ENCODE data around the gene TLL2. TPM values are rescaled to one million over a fixed set of nuclear protein-coding genes. Genes with fewer than 3 reads are reported as not detected.

Gene TLL2
- total RNA-seq, 1 experiment from 2014 or later: 9.1 TPM

DNA sequence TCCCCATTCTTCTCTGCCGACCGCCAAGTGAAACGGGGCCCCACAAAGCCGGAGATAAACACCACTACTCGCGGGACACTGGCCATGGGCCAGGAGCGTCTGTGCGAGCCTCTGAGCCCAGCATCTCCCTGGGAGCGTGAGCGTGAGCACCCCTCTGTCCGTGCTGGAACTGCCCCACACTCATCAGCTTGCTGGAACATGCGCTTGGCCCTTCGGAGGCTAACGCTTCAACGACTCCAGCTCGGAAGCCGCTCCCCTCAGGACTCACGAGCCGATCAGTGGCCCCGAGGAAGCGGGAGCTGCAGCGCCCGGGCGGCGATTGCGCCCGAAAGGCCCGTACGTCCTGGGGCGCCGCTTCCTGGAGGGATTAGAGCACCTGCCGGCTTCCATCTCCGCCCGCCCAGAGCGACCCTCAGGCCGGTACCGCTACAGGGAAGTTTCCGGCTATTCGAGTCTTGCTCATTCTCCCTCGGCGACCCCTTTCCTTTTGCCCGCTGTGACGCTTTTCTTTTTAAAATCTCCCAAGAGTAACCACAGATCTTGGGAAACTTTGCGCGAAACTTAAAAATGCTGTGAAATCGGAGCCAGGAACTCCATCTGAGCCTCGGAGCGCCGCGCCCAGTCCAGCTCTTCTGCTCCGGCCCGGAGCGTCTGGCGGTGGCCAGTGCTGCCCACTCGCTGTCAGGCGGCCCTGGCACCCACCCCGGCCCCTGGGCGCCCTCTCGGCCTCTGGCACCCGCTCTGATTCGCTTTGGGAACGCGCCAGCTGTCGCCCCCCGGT lies 1.0 kb downstream of the TLL2 start (continued):
- TF ChIP-seq, protein P1, sequence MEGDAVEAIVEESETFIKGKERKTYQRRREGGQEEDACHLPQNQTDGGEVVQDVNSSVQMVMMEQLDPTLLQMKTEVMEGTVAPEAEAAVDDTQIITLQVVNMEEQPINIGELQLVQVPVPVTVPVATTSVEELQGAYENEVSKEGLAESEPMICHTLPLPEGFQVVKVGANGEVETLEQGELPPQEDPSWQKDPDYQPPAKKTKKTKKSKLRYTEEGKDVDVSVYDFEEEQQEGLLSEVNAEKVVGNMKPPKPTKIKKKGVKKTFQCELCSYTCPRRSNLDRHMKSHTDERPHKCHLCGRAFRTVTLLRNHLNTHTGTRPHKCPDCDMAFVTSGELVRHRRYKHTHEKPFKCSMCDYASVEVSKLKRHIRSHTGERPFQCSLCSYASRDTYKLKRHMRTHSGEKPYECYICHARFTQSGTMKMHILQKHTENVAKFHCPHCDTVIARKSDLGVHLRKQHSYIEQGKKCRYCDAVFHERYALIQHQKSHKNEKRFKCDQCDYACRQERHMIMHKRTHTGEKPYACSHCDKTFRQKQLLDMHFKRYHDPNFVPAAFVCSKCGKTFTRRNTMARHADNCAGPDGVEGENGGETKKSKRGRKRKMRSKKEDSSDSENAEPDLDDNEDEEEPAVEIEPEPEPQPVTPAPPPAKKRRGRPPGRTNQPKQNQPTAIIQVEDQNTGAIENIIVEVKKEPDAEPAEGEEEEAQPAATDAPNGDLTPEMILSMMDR (IDR thresholded peaks at IDR 0.05): no peak
- TF ChIP-seq NR2C2 (CRISPR knock-in tag; IDR thresholded peaks at IDR 0.05) (no peak), ZNF232 (CRISPR knock-in tag; IDR thresholded peaks at IDR 0.05) (no peak), RORB (CRISPR knock-in tag; IDR thresholded peaks at IDR 0.05) (no peak), ZNF219 (CRISPR knock-in tag; IDR thresholded peaks at IDR 0.05; ENCODE audit: borderline replicate concordance) (0 out of 2 replicates have a peak, but pooled peaks have one; percentile 52), NR1H2 (CRISPR knock-in tag; IDR thresholded peaks at IDR 0.05) (no peak), CREB1 (CRISPR knock-in tag; IDR thresholded peaks at IDR 0.05) (no peak), MYBL2 (CRISPR knock-in tag; IDR thresholded peaks at IDR 0.05) (no peak), ESRRA (CRISPR knock-in tag; IDR thresholded peaks at IDR 0.05; ENCODE audit: borderline replicate concordance) (peak; percentile 16; the same call in 1 of the 2 replicates), ZNF121 (CRISPR knock-in tag; IDR thresholded peaks at IDR 0.05) (no peak), TEAD1 (CRISPR knock-in tag; IDR thresholded peaks at IDR 0.05) (0 out of 2 replicates have a peak, but pooled peaks have one; percentile 25), SOX15 (CRISPR knock-in tag; IDR thresholded peaks at IDR 0.05) (no peak), FOXP1 (CRISPR knock-in tag; IDR thresholded peaks at IDR 0.05; ENCODE audit: borderline replicate concordance) (no peak), ATF1 (CRISPR knock-in tag; IDR thresholded peaks at IDR 0.05) (peak; percentile 67; the same call in 1 of the 2 replicates), EMX1 (CRISPR knock-in tag; IDR thresholded peaks at IDR 0.05) (no peak), ZBTB21 (CRISPR knock-in tag; IDR thresholded peaks at IDR 0.05; ENCODE audit: borderline replicate concordance) (0 out of 2 replicates have a peak, but pooled peaks have one; percentile 15), GTF2I (CRISPR knock-in tag; conservative IDR thresholded peaks at IDR 0.05) (no peak)
- TF ChIP-seq, protein P2, sequence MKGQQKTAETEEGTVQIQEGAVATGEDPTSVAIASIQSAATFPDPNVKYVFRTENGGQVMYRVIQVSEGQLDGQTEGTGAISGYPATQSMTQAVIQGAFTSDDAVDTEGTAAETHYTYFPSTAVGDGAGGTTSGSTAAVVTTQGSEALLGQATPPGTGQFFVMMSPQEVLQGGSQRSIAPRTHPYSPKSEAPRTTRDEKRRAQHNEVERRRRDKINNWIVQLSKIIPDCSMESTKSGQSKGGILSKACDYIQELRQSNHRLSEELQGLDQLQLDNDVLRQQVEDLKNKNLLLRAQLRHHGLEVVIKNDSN (CRISPR knock-in tag; IDR thresholded peaks at IDR 0.05): peak; percentile 43; the same call in 1 of the 2 replicates
- TF ChIP-seq, protein P3, sequence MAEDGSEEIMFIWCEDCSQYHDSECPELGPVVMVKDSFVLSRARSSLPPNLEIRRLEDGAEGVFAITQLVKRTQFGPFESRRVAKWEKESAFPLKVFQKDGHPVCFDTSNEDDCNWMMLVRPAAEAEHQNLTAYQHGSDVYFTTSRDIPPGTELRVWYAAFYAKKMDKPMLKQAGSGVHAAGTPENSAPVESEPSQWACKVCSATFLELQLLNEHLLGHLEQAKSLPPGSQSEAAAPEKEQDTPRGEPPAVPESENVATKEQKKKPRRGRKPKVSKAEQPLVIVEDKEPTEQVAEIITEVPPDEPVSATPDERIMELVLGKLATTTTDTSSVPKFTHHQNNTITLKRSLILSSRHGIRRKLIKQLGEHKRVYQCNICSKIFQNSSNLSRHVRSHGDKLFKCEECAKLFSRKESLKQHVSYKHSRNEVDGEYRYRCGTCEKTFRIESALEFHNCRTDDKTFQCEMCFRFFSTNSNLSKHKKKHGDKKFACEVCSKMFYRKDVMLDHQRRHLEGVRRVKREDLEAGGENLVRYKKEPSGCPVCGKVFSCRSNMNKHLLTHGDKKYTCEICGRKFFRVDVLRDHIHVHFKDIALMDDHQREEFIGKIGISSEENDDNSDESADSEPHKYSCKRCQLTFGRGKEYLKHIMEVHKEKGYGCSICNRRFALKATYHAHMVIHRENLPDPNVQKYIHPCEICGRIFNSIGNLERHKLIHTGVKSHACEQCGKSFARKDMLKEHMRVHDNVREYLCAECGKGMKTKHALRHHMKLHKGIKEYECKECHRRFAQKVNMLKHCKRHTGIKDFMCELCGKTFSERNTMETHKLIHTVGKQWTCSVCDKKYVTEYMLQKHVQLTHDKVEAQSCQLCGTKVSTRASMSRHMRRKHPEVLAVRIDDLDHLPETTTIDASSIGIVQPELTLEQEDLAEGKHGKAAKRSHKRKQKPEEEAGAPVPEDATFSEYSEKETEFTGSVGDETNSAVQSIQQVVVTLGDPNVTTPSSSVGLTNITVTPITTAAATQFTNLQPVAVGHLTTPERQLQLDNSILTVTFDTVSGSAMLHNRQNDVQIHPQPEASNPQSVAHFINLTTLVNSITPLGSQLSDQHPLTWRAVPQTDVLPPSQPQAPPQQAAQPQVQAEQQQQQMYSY (CRISPR knock-in tag; IDR thresholded peaks at IDR 0.05): no peak
- TF ChIP-seq, protein P4, sequence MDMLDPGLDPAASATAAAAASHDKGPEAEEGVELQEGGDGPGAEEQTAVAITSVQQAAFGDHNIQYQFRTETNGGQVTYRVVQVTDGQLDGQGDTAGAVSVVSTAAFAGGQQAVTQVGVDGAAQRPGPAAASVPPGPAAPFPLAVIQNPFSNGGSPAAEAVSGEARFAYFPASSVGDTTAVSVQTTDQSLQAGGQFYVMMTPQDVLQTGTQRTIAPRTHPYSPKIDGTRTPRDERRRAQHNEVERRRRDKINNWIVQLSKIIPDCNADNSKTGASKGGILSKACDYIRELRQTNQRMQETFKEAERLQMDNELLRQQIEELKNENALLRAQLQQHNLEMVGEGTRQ (CRISPR knock-in tag; IDR thresholded peaks at IDR 0.05): no peak
- TF ChIP-seq, protein P5, sequence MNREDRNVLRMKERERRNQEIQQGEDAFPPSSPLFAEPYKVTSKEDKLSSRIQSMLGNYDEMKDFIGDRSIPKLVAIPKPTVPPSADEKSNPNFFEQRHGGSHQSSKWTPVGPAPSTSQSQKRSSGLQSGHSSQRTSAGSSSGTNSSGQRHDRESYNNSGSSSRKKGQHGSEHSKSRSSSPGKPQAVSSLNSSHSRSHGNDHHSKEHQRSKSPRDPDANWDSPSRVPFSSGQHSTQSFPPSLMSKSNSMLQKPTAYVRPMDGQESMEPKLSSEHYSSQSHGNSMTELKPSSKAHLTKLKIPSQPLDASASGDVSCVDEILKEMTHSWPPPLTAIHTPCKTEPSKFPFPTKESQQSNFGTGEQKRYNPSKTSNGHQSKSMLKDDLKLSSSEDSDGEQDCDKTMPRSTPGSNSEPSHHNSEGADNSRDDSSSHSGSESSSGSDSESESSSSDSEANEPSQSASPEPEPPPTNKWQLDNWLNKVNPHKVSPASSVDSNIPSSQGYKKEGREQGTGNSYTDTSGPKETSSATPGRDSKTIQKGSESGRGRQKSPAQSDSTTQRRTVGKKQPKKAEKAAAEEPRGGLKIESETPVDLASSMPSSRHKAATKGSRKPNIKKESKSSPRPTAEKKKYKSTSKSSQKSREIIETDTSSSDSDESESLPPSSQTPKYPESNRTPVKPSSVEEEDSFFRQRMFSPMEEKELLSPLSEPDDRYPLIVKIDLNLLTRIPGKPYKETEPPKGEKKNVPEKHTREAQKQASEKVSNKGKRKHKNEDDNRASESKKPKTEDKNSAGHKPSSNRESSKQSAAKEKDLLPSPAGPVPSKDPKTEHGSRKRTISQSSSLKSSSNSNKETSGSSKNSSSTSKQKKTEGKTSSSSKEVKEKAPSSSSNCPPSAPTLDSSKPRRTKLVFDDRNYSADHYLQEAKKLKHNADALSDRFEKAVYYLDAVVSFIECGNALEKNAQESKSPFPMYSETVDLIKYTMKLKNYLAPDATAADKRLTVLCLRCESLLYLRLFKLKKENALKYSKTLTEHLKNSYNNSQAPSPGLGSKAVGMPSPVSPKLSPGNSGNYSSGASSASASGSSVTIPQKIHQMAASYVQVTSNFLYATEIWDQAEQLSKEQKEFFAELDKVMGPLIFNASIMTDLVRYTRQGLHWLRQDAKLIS (CRISPR knock-in tag; IDR thresholded peaks at IDR 0.05; ENCODE audit: borderline replicate concordance): no peak
- TF ChIP-seq, protein P6, sequence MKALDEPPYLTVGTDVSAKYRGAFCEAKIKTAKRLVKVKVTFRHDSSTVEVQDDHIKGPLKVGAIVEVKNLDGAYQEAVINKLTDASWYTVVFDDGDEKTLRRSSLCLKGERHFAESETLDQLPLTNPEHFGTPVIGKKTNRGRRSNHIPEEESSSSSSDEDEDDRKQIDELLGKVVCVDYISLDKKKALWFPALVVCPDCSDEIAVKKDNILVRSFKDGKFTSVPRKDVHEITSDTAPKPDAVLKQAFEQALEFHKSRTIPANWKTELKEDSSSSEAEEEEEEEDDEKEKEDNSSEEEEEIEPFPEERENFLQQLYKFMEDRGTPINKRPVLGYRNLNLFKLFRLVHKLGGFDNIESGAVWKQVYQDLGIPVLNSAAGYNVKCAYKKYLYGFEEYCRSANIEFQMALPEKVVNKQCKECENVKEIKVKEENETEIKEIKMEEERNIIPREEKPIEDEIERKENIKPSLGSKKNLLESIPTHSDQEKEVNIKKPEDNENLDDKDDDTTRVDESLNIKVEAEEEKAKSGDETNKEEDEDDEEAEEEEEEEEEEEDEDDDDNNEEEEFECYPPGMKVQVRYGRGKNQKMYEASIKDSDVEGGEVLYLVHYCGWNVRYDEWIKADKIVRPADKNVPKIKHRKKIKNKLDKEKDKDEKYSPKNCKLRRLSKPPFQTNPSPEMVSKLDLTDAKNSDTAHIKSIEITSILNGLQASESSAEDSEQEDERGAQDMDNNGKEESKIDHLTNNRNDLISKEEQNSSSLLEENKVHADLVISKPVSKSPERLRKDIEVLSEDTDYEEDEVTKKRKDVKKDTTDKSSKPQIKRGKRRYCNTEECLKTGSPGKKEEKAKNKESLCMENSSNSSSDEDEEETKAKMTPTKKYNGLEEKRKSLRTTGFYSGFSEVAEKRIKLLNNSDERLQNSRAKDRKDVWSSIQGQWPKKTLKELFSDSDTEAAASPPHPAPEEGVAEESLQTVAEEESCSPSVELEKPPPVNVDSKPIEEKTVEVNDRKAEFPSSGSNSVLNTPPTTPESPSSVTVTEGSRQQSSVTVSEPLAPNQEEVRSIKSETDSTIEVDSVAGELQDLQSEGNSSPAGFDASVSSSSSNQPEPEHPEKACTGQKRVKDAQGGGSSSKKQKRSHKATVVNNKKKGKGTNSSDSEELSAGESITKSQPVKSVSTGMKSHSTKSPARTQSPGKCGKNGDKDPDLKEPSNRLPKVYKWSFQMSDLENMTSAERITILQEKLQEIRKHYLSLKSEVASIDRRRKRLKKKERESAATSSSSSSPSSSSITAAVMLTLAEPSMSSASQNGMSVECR (CRISPR knock-in tag; IDR thresholded peaks at IDR 0.05; ENCODE audit: borderline replicate concordance): peak; percentile 66; the same call in 1 of the 2 replicates

Measured in WTC11 (cell line).